GM21737 (cell line): ENCODE data around the gene SLC43A1.
A peak's percentile ranks its signal among the peaks of the same experiment; 100 is the strongest.

Experiments used
- ATAC-seq: cut with Tn5 transposase; IDR thresholded peaks from one replicate; pipeline ENCODE4 v1.9.1; 2021; ENCODE audit warnings: mild to moderate bottlenecking, moderate library complexity; ENCODE audit not compliant: unreplicated experiment

Gene SLC43A1

DNA sequence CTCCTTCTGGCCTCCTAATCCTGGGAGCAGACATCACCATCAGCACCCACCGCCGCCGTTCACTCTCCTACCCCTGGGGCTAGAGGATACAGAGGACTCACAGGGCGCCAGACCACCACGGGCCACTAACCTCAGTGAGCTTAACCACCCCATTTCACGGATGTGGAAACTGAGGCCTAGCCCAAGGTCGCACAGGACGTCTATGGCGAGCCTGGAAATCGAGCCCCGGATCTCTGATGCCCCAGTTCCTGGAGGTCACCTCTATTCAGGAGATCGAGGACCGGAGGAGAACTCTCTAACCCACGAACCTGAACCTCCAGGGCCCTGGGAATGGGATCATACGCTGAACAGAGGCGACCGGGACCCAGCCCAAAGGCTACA is 14.7 kb upstream of the SLC43A1 start:
- ATAC-seq, result no peak

DNA sequence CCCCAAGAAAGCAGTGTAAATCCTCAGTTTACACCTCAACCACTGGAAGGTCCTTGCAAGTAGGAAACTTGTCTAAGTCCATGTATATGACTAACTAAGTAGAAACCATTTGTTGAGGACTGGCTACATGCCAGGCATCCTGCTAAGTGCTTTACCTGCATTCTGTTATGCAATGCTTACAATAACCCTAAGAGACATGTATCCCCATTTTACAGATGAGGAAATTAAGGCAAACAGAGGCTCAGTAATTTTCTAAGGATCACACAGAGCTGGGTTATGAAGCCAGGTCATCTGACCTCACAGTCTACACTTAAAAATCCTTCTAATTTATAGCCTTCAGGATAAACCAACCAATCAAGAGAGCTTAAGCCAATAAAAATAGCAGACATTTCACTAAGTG is 13.5 kb upstream of the SLC43A1 start:
- no peak for ATAC-seq

- no peak for ATAC-seq
These were observed 11.6 kb upstream of the SLC43A1 start for GRCh38 chr11:57527056-57527631.

DNA sequence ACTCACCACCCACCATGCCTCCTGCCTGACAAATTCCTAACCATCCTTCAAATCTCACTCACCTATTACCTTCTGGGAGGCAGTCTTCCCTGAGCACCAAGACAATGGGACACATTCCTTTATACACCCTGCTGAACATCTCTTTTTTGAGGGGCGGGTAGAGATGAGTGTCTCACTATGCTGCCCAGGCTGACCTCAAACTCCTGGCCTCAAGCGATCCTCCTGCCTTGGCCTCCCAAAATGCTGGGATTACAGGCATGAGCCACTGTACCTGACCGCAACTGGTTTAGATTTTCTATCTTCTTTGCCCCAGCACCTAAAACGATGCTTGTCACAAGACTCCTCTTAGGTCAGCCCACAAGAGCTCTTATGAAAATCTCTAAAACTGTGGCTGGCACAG is 7.9 kb upstream of the SLC43A1 start:
- ATAC-seq, result no peak

DNA sequence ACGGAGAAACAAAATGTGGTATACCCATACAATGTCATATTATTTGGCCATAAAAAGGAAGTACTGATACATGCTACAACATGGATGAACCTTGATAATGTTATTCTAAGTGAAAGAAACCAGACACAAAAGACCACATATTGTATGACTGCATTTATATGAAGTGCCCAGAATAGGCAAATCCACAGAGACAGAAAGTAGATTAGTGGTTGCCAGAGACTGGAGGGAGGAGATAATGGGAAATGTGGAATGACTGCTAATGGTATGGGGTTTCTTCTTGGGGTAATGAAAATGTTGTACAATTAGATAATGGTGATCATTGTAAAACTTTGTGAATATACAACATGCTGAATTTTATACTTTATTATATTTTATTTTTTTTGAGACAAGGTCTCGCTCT is 5.6 kb upstream of the SLC43A1 start:
- ATAC-seq, result no peak

DNA sequence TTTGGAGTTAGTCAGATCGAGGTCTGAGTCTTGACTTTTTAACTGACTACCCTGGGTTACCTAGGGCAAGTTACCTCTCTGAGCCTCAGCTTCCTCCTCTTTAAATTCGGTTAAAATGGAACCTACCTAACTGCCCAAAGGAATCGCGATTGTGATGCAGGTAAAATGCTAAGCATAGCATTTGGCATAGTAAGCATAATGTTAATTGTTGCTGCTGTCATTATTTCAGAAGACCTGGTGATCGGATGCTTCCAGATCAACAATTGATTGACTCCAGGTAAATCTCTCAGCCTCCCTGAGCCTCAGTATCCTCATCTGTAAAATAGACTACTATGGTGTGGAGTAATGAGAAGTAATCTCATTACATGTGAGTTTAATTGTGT is 550 bp upstream of the SLC43A1 start:
- ATAC-seq, result no peak

GRCh38 chr11:57514538-57515331 is 767 bp downstream of the SLC43A1 start:
- ATAC-seq, result peak; percentile 49

DNA sequence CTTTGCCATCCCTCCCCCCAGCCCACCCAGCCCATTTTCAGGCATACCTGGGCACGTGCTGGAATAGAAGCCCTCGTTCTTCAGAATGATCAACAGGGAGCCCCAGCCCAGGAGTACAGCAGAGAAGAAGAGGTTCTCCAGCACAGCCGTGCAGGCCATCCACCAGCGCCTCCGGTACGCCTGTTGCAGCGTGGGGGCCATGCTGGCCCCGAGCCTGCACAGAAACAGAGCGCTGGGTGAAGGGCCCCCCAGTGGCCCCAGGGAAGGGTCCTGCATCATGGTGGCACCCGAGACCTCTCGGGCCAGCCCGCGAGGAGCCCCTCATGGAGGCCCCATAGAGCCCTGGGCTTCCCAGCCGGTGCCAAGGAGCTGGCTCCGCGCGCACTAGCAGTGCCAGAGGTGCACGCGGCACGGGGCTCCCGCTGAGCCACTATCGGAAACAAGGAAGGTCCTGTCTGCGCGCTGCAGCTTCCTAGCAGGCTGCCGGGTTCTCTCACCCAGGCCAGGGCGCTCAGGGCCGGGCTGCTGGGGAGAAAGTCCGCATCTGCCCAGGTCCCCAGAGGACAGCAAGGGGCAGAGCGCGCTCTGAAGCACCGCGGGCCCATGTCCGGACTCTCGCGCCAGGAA is 1.5 kb downstream of the SLC43A1 start:
- ATAC-seq, result peak; percentile 20

DNA sequence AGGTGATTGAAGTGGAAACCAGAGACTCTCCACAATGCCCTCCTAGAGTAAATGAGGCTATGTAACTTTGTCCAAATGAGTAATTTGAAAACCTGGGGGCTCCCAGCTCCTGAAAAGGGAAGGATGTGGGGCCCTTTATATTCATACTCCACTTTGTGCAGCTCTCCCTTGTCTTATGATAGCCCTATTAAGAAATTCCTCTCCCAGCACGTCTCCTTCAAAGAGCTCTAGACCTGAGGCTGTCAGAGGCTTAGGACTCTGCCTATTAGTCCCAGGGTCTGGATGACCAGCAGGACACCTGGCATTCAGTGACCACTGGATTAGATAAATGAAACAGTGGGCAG is 2.1 kb downstream of the SLC43A1 start:
- no peak for ATAC-seq

DNA sequence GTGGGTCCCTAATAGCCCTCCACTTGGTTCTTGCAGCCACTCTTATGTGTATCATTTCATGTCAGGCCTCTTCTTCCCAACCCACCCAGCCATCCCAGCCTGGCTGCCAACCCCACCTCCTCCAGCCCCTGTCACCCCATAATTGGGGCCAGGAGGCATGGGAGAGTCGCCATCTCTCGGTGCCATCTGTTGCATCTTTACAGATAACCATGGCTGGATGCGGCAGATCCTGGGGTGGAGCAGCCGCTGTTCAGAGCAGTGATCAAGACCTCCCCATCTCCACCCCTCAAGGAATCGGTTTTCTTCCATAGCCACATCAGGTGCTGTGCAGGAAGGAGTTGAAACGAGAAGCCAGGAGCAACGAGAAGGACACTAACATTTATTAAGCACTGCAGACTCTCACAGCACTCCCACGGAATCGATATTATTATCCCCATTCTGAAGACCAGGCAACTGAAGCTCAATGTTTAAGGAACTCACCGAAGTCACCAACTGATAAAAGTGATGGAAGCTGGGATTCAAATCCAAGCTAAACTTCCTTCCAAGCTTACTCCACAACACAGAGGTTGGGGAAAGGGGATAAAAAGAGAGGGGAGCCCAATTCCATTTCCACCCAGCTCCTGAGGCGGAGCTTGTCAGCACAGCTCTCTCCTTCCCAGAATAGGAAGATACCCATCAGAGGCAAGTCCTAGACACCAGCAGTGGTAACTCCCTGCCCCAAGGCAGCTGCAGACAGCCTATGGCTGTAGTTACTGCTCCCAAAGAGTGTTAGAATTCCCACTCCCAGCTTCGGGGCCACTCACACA is 2.7 kb downstream of the SLC43A1 start:
- no peak for ATAC-seq

DNA sequence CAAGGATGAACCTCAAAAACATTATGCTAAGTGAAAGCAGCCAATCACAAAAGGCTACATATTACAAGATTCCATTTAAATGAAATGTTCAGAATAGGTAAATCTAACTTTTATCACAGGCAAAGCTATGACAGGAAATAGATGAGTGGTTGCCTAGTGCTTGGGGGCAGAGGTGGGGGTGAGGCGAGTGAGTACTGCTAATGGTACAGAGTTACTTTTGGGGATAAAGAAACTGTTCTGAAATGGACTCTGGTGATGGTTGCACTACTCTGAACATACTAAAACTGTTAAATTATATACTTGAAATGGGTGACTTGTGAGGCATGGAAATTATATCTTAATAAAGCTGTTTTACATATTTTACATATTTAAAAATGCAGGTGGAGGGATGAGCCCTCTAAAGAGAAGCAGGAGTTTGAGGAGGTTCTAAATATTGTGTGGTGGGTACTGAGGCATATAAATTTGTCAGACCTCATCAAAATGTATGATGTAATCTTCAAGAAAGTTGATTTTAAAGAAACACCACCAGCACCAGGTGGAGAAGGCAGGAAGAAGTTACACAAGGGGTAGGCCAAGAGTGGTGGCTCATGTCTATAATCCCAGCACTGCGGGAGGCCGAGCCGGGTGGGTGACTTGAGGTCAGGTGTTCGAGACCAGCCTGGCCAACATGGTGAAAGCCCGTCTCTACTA is 3.6 kb downstream of the SLC43A1 start:
- ATAC-seq, result no peak

DNA sequence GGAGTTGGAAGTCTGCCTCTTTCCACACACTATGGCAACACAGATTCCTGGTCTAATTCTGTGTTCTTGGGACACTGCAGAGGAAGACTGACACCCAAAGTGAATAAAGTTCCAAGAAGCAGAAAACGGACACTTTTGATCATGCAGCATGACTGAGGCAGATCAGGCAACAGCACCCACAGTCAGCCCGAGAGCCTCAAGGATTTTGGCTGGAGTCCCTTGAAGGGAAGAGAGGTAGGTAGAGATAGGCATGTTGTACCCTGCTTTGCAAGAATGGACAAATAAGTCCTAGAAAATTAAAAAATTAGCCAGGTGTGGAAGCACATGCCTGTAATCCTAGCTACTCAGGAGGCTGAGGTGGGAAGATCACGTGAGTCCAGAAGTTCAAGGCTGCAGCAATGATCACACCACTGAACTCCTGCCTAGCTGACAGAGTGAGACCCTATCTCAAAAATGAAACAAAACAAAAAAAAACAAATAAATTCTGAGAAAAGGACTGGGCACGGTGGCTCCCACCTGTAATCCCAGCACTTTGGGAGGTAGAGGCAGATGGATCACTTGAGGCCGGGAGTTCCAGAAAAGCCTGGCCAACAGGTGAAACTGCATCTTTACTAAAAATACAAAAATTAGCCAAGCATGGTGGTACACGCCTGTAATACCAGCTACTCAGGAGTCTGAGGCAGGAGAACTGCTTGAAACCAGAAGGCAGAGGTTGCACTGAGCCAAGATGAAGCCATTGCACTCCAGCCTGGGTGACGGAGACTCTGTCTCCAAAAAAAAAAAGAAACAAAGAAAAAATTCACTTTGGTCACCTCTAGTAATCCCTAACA is 6.9 kb downstream of the SLC43A1 start:
- no peak for ATAC-seq

DNA sequence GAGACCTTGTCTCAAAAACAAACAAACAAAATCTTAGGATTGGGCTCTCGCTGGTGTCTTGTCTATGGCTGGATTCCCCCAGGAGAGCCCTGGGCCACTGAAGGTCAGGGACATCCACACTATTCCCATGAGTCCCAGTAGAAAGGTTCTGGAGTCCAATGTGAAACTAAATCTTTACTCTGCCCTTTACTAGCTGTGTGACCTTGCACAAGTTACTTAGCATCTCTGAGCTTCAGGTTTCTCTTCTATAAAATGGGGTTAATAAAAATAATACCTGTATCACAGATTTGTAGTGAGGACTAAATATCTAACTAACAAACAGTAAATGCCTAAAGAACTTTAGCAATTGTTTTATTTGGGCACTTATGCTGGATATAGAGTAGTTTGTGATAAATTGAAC is 9.0 kb downstream of the SLC43A1 start:
- no peak for ATAC-seq

DNA sequence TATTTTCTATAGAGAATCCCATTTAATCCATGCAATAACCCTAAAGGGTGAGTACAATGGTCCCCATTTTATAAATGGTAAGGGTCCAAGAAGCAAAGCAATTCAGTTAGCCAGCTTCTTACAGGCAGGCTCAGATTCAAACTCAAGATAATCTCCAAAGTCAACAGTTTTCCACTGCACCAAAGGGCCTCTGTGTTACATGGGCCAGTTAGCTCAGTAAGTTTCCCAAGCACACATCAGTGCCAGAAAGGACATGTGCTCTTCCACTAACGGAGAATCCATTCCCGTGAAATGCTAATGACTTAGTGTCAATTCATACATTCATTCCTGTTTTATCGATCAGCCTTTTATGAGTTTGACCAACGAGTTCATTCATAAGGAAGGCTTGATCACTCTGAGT is 11.0 kb downstream of the SLC43A1 start:
- no peak for ATAC-seq

DNA sequence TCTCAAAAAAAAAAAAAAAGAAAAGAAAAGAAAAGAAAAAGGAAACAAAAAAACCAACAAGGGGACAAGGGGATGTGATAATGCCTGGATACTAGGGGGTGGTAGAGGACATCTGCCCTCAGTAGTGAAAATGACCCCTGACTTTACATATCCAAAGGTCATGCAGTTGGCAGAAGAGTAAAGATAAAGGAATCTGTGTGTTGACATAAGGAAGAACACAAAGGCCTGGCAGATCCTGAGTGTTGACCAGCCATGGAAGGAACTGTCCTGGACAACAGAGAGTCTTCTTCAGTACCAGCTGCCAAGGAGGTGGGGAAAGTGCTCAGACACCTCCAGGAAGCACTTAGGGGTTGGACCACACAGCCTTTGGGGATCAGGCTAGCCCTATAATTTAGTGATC is 12.6 kb downstream of the SLC43A1 start:
- ATAC-seq, result no peak

DNA sequence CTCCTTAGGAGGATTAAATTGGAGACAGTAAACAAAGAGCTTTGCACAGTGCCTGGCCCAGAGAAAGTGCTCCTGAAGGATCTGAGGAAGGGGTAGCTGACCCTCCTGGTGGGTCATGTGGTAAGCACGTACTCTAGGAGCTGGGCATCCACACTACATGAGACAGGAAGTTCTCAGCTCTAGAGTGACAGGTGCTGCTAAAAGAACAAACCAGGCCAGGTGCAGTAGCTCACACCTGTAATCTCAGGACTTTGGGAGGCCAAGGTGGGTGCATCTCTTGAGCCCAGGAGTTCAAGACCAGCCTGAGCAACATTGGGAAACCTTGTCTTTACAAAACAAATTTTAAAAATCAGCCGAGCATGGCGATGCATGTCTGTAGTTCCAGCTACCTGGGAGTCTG is 13.1 kb downstream of the SLC43A1 start:
- no peak for ATAC-seq

GRCh38 chr11:57501953-57502352 is 13.5 kb downstream of the SLC43A1 start:
- no peak for ATAC-seq

GRCh38 chr11:57500926-57501325 is 14.6 kb downstream of the SLC43A1 start:
- ATAC-seq, result no peak

- no peak for ATAC-seq
These were observed 15.0 kb downstream of the SLC43A1 start for GRCh38 chr11:57500515-57500914.

DNA sequence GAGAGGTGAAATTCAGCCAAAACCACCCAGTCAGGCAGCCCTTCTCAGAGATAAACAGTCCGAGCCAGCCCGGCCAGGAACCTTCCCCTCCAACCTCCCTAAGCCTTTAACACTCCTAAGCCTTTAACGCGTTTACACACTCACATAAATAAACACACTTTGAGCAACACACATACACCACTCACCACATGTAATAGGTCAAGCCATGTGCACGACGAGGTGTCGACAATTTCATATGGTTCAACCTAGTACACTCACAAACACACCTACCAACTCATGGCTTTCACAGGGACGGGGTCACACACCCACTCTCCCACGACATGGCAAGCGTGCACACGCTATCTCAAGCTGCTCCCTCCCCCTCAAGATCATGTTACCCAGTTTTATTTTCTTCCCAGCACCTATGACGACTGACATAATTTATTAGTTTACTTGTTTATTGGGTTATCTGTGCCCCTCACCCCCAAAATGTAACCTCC is 15.5 kb downstream of the SLC43A1 start:
- ATAC-seq, result no peak
